Bronchial epithelial cell (primary cell): ENCODE data around the gene TMEM255A. TPM values are rescaled to one million over a fixed set of nuclear protein-coding genes. Genes with fewer than 3 reads are reported as not detected.

Experiments
- DNase-seq: peaks from one replicate; pipeline ENCODE4 v3.0.0-alpha.2; 2010; ENCODE audit warnings: low read depth
- FAIRE-seq: peaks from 2 replicates; lab custom pipeline; 2011; peaks lifted over from hg19 to GRCh38; lab: Jason Lieb, UNC
- H3K27me3 ChIP-seq: 2 replicates; pipeline ENCODE4 v1.5.1; 2011; ENCODE audit warnings: low read length; ENCODE audit not compliant: control insufficient read depth, insufficient read depth
- H3K36me3 ChIP-seq: 2 replicates; pipeline ENCODE4 v1.5.1; 2011; ENCODE audit warnings: low read length; ENCODE audit not compliant: control insufficient read depth, insufficient read depth
- H3K4me3 ChIP-seq: 2 replicates; pipeline ENCODE4 v1.5.1; 2011; ENCODE audit warnings: mild to moderate bottlenecking, low read depth, low read length, control low read depth
- total RNA-seq: library from RNA; depleted of rRNA; stranded (reverse); fragments of >200 nt; gene quantifications from 2 replicates; pipeline ENCODE4 v1.2.1, GENCODE V29; 2014
- TF ChIP-seq, protein P1 (sequence below): IDR thresholded peaks from 2 replicates; pipeline ENCODE4 v1.5.1; 2011; ENCODE audit warnings: mild to moderate bottlenecking, moderate library complexity, low read length, control low read depth, inconsistent platforms; ENCODE audit not compliant: insufficient read depth, severe bottlenecking

Gene TMEM255A
- total RNA-seq, 1 donor from 2014 or later: not detected

DNA sequence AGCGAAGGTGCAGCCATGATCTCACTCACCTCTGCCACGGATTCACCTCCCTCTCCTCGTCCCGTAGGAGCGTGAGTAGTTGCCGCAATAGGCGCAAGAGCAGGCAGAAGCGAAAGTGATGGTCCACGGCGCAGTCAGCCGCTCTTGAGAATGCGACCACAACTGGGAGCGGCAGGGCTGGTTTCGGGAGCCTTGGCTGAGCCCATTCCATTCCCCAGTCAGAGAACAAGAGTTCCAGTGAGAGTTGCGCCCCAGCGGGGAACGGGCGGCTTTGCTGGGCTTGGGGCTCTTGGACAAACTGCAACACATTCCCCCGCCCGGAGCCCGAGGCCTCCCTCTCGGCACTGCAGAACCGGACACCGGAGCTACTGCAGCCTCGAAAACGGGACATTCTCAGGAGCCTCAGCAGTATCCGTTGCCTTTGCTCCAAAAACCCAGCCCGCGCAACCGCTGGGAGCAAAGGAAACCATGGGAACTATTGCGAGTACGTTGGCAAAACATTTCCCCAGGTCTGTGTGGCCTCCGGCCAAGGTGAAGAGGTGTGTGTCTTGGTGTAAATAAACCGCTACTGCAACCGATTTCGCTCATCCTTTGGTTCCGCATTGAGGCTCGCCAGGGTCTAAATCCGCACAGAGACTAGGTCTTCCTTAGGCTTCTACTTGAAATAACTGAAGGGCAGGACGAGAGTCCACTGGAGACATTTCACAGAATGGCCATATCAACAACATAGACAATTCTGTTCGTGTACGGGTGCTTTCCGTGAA, 66.3 kb downstream of the TMEM255A start:
- Histone ChIP-seq H3K27me3 (no peaks in the 10 kb centered on the region), H3K36me3 (no peaks in the 10 kb centered on the region), H3K4me3 (peak overlapping the region; percentile 52)
- peak; percentile 67 for DNase-seq
- TF ChIP-seq, protein P1, sequence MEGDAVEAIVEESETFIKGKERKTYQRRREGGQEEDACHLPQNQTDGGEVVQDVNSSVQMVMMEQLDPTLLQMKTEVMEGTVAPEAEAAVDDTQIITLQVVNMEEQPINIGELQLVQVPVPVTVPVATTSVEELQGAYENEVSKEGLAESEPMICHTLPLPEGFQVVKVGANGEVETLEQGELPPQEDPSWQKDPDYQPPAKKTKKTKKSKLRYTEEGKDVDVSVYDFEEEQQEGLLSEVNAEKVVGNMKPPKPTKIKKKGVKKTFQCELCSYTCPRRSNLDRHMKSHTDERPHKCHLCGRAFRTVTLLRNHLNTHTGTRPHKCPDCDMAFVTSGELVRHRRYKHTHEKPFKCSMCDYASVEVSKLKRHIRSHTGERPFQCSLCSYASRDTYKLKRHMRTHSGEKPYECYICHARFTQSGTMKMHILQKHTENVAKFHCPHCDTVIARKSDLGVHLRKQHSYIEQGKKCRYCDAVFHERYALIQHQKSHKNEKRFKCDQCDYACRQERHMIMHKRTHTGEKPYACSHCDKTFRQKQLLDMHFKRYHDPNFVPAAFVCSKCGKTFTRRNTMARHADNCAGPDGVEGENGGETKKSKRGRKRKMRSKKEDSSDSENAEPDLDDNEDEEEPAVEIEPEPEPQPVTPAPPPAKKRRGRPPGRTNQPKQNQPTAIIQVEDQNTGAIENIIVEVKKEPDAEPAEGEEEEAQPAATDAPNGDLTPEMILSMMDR: no peak
- FAIRE-seq: peak; percentile 72

DNA sequence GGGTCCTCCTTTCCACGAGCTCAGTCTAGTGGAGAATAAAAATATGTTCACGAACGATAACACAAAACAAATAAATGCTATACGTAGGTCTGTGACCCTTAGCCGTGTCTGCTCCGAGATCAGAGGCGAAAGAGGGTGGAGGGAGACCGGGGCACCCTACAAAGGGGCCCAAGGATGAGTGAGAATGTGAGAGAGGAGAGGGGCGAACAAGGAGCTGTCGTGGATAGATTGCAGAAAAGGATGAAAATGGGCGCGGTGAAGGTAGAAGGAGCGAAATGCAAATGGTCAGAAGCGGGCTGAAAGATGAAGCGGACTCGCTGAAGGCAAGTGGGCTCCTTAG, 66.9 kb downstream of the TMEM255A start:
- H3K4me3 ChIP-seq: peak overlapping the region; percentile 52
- TF ChIP-seq, protein P1: no peak
- DNase-seq: no peak
- no peak for FAIRE-seq
- H3K27me3 ChIP-seq: no peaks in the 10 kb centered on the region
- H3K36me3 ChIP-seq: no peaks in the 10 kb centered on the region

DNA sequence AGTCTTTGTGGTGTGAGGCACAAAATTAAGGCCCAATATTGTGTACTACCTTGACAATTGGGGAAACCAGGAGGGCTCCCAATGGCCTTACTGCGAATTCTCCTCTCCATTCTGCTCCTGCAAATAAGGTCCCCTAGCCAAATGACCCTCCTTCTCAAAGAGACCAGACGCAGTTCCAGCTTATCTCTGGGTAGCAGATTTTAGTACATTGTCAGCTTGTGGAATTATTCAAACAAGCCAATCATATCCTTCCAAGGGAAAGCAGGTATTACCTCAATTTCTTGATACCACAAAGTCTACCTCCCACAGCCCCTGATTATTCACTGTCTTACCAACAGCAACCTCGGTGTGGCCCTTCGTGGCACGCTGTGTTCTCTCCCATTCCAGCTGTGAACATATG, 68.4 kb downstream of the TMEM255A start:
- H3K27me3 ChIP-seq: no peaks in the 10 kb centered on the region
- DNase-seq: no peak
- no peak for FAIRE-seq
- H3K4me3 ChIP-seq: no peak overlapping the region
- TF ChIP-seq, protein P1: no peak
- H3K36me3 ChIP-seq: no peaks in the 10 kb centered on the region

DNA sequence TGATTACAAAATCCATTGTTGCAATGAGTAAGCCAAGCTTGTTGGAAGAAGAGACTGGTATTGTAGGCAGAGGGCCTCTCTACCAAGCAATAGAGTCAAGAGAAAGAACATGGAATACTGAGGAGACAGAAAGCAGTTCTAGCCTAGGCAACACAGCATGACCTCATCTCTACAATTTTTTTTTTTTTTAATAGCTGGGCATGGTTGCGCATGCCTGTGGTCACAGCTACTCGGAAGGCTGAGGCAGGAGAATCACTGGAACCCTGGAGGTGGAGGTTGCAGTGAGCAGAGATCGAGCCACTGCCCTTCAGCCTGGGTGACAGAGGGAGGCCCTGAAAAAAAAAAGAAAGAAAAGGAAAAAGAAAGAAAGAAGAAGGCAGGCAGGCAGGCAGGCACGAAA, 72.3 kb downstream of the TMEM255A start:
- FAIRE-seq (no peak), DNase-seq (peak; percentile 13)
- Histone ChIP-seq H3K4me3 (no peak overlapping the region), H3K36me3 (no peaks in the 10 kb centered on the region), H3K27me3 (no peaks in the 10 kb centered on the region)
- TF ChIP-seq, protein P1: no peak

DNA sequence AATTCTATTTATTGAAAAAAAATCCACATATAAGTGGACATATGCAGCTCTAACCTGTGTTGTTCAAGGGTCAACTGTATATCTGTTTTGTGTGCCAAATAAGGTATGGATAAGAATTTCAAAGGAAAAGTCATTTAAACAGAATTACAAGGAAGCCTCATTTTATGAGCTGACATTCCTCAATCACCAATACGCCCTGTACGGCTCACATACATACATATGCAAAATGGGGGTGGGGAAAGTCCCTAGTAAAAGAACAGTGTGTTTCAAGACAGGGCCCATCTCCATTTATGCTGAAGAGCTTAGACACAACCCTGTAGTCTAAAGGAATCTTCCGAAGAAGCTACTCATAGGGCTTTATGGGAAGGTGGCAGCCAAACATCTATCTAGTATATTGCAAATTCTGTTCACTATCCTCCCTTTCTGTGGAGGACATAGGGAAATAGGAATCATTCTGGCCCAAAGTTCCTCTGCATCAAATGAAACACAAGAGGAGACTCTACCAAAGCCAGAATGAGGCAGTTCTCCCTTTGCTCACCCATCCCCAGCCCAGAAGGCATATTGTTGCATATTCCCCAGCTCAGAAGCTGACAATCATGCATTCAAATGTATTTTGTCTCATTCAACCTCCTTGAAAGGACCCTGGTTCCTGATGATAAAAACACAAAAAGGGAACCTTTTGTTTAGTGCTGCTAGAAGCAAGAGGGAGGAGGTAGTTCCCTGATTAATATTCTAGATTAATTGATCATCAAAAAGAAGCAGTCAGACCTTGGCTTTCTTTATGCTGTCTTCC, 74.4 kb downstream of the TMEM255A start:
- Histone ChIP-seq H3K27me3 (no peaks in the 10 kb centered on the region), H3K4me3 (no peak overlapping the region), H3K36me3 (no peaks in the 10 kb centered on the region)
- DNase-seq: no peak
- TF ChIP-seq, protein P1: no peak
- FAIRE-seq: no peak
